K562 (cell line): ENCODE data around the gene COPE. TPM values are rescaled to one million over a fixed set of nuclear protein-coding genes. Genes with fewer than 3 reads are reported as not detected.

ENCODE experiments used
- ATAC-seq: fragments of 200-7000 bp; cut with Tn5 transposase; 3 replicates; pipeline ENCODE4 v1.9.1; 2020; ENCODE audit warnings: moderate library complexity
- BruUV-seq: library from RNA; stranded (reverse); fragments of 400-500 nt; replicated peaks from 2 replicates; lab custom pipeline; 2021; lab: Mats Ljungman, UMichigan
- CTCF ChIA-PET: fragments of 300-600 bp; formaldehyde crosslinking; extraction: SDS; loops from one replicate; lab custom pipeline; 2021; ENCODE audit warnings: low intra/inter-chr PET ratio; lab: Yijun Ruan, JAX
- POLR2A ChIA-PET: fragments of 300-600, 350-650 bp; sonication (Branson Sonifier 250); formaldehyde crosslinking; extraction: SDS; loops from one replicate; lab custom pipeline; 2021; ENCODE audit warnings: antibody characterized with exemption, inconsistent platforms; lab: Yijun Ruan, JAX
- DNase-seq, 4 experiments: peaks; one replicate each; pipeline versions ENCODE4 v3.0.0 to v3.0.0-alpha.2; 2011 to 2018; ENCODE audit warnings: low spot score in 3 of 4, mixed read lengths in 3 of 4; ENCODE audit errors: extremely low read depth in 1 of 4
- FAIRE-seq: peaks from 2 replicates; lab custom pipeline; 2011; peaks lifted over from hg19 to GRCh38; lab: Jason Lieb, UNC
- H2AFZ ChIP-seq: 2 replicates; pipeline ENCODE4 v1.6.0; 2011; ENCODE audit warnings: low read depth, low read length, control low read depth, inconsistent platforms
- H3K27ac ChIP-seq: fragments of 200-600 bp; 3 replicates; pipeline ENCODE4 v1.8.0; 2011; ENCODE audit warnings: low read depth, mild to moderate bottlenecking, control low read depth, inconsistent platforms, low read length, moderate library complexity, mixed read lengths; ENCODE audit errors: extremely low read depth
- H3K27me3 ChIP-seq, 2 experiments: fragments of 300-600 bp in 1 of 2; 2 replicates in 1 of 2; 3 replicates in 1 of 2; pipeline versions ENCODE4 v1.6.0 to v1.8.0; 2011; ENCODE audit warnings: inconsistent platforms in 2 of 2, low read length in 2 of 2, mild to moderate bottlenecking in 1 of 2, mixed read lengths in 1 of 2, moderate library complexity in 1 of 2; ENCODE audit not compliant: control insufficient read depth in 2 of 2, insufficient read depth in 2 of 2
- H3K36me3 ChIP-seq: fragments of 300-600 bp; 3 replicates; pipeline ENCODE4 v1.8.0; 2011; ENCODE audit warnings: mild to moderate bottlenecking, low read length, inconsistent platforms; ENCODE audit not compliant: control insufficient read depth, insufficient read depth
- H3K4me1 ChIP-seq, 2 experiments: fragments of 200-600 bp in 1 of 2; replicated peaks in 1 of 2; 2 replicates in 1 of 2; 3 replicates in 1 of 2; pipeline versions ENCODE4 v1.5.1 to v1.8.0; 2011; ENCODE audit warnings: inconsistent platforms in 2 of 2, low read length in 2 of 2, mild to moderate bottlenecking in 1 of 2, mixed read lengths in 1 of 2, moderate library complexity in 1 of 2; ENCODE audit not compliant: control insufficient read depth in 2 of 2, insufficient read depth in 2 of 2
- H3K4me2 ChIP-seq: 2 replicates; pipeline ENCODE4 v1.6.1; 2011; ENCODE audit warnings: low read length, control low read depth, inconsistent platforms, mixed read lengths; ENCODE audit not compliant: insufficient read depth
- H3K4me3 ChIP-seq: fragments of 200-600 bp; sonication (generic), shearing (Covaris generic); 2 replicates; pipeline ENCODE4 v1.5.1; 2016; ENCODE audit warnings: control low read depth, inconsistent platforms
- H3K79me2 ChIP-seq: fragments of 200-600 bp; 3 replicates; pipeline ENCODE4 v1.8.0; 2011; ENCODE audit warnings: low read length, inconsistent platforms; ENCODE audit not compliant: control insufficient read depth, insufficient read depth
- H3K9ac ChIP-seq, 2 experiments: 2 replicates each; pipeline versions ENCODE4 v1.6.0 to v1.6.1; 2011; ENCODE audit warnings: low read depth in 2 of 2, low read length in 2 of 2, control low read depth in 1 of 2, inconsistent platforms in 1 of 2, mild to moderate bottlenecking in 1 of 2, mixed read lengths in 1 of 2; ENCODE audit not compliant: insufficient read depth in 1 of 2
- H3K9me1 ChIP-seq: one replicate; pipeline ENCODE4 v1.6.0; 2011; ENCODE audit warnings: inconsistent platforms, mild to moderate bottlenecking, low read length, moderate library complexity; ENCODE audit not compliant: control insufficient read depth, insufficient read depth
- H3K9me3 ChIP-seq: replicated peaks from 2 replicates; pipeline ENCODE4 v1.5.1; 2011; ENCODE audit warnings: low read depth, low read length, inconsistent platforms; ENCODE audit not compliant: control insufficient read depth, insufficient read depth
- H4K20me1 ChIP-seq: replicated peaks from 2 replicates; pipeline ENCODE4 v1.6.1; 2011; ENCODE audit warnings: low read length, inconsistent platforms, mixed read lengths; ENCODE audit not compliant: control insufficient read depth, insufficient read depth
- E2F6 ChIP-seq, 2 experiments: IDR thresholded peaks; 2 replicates each; pipeline ENCODE4 v1.6.1; 2011; ENCODE audit warnings: borderline replicate concordance in 1 of 2, control low read depth in 1 of 2, low read depth in 1 of 2, low read length in 1 of 2, mild to moderate bottlenecking in 1 of 2, mixed read lengths in 1 of 2, moderate library complexity in 1 of 2; ENCODE audit not compliant: insufficient read depth in 1 of 2, insufficient read length in 1 of 2, poor library complexity in 1 of 2, severe bottlenecking in 1 of 2; ENCODE audit errors: extremely low read depth in 1 of 2
- POLR2A ChIP-seq: fragments of 450-650 bp; conservative IDR thresholded peaks from 2 replicates; pipeline ENCODE4 v1.6.1; 2016
- POLR2G ChIP-seq: fragments of 200-400 bp; formaldehyde crosslinking; IDR thresholded peaks from 2 replicates; pipeline ENCODE4 v1.6.1; 2017; ENCODE audit warnings: low read depth, mild to moderate bottlenecking, antibody characterized with exemption, low read length, moderate library complexity
- WGBS: fragments of 100-300 bp; shearing (Covaris generic); methylation state at CpG from one replicate; pipeline ENCODE4 v1.1.6; 2016; ENCODE audit warnings: low coverage, mixed read lengths; ENCODE audit not compliant: insufficient coverage; ENCODE audit errors: missing lambda C conversion rate; 5-methylcytosine and 5-hydroxymethylcytosine counted together
- in situ Hi-C: fragments of 300-500 bp; cut with MboI; formaldehyde crosslinking; loops from 4 replicates; pipeline ENCODE4 v1.15.0; 2018; ENCODE audit warnings: inconsistent platforms, mixed read lengths
- intact Hi-C: fragments of 100-400 bp; cut with micrococcal nuclease; formaldehyde crosslinking; loops from 2 replicates; pipeline ENCODE4 v1.14.2; 2022
- polyA plus RNA-seq, 8 experiments: library from polyadenylated mRNA; depleted of rRNA in 4 of 8; stranded (reverse) in 5 of 8; unstranded in 3 of 8; fragments of >200 nt; fragmentation: Nextera tagmentation in 2 of 8; fragmentation: Illumina TruSeq in 1 of 8; extraction: Ambion mirVana in 2 of 8; extraction: Trizol in 1 of 8; gene quantifications; 2 replicates each; pipeline versions ENCODE4 v1.2.1 to v1.2.3, GENCODE V29; 2011 to 2014; ENCODE audit warnings: inconsistent platforms in 1 of 8, missing spikeins in 1 of 8
- total RNA-seq, 7 experiments: library from RNA; depleted of rRNA in 6 of 7; stranded (reverse); fragments of >200 nt in 6 of 7; fragmentation: Illumina TruSeq in 2 of 7; extraction: Trizol in 2 of 7; gene quantifications; 2 replicates each; pipeline versions ENCODE4 v1.2.1 to v1.2.3, GENCODE V29; 2011 to 2021; ENCODE audit warnings: low replicate concordance in 1 of 7
- TF ChIP-seq, protein P1 (sequence below): fragments of 250-450 bp; sonication (Bioruptor Pico); IDR thresholded peaks from 2 replicates; pipeline ENCODE4 v1.4.0; 2020; ENCODE audit warnings: mild to moderate bottlenecking, moderate library complexity

The COPE gene
- total and polyA plus RNA-seq, 9 of the 15 experiments (the other 6 are each of a cell fraction or from before 2014, with no cell fraction given) = 5.8 to 273 (median 147) TPM

GRCh38 chr19:18869781-18870530 lies 49.2 kb downstream of the COPE start:
- ChIA-PET POLR2A (no interaction called here), CTCF (no interaction called here)
- H2AFZ ChIP-seq = no peak overlapping the region
- peaks cover 3% of the 10 kb centered on the region for H3K9me1 ChIP-seq
- H3K4me1 ChIP-seq = peaks cover 8 to 55% of the 10 kb centered on the region in 2 experiments
- no TSS peak for BruUV-seq
- H3K27me3 ChIP-seq = no peaks in the 10 kb centered on the region
- H3K79me2 ChIP-seq = no peaks in the 10 kb centered on the region
- no peak for ATAC-seq
- intact Hi-C loops = loop anchor here (5.0 kb wide), 1 partner anchor 98 kb away; no protein-coding TSS in a partner anchor
- FAIRE-seq = no peak
- peaks cover 35% of the 10 kb centered on the region; the same call in 2 of the 3 replicates for H3K36me3 ChIP-seq
- no peaks in the 10 kb centered on the region for H3K9me3 ChIP-seq
- in situ Hi-C loops = no loop called here
- 0 out of 2 replicates have a peak, but pooled peaks cover 6% of the 10 kb centered on the region for H4K20me1 ChIP-seq
- no peak for DNase-seq
- no peak overlapping the region for H3K9ac ChIP-seq
- no peak overlapping the region for H3K4me3 ChIP-seq
- no peak overlapping the region for H3K4me2 ChIP-seq
- H3K27ac ChIP-seq = no peak overlapping the region
- TF ChIP-seq POLR2G = peak; percentile 66; the same call in 1 of the 2 replicates
- 0 out of 2 replicates have a peak, but pooled peaks have one; percentile 35 for TF ChIP-seq POLR2A
- TF ChIP-seq, protein P1, sequence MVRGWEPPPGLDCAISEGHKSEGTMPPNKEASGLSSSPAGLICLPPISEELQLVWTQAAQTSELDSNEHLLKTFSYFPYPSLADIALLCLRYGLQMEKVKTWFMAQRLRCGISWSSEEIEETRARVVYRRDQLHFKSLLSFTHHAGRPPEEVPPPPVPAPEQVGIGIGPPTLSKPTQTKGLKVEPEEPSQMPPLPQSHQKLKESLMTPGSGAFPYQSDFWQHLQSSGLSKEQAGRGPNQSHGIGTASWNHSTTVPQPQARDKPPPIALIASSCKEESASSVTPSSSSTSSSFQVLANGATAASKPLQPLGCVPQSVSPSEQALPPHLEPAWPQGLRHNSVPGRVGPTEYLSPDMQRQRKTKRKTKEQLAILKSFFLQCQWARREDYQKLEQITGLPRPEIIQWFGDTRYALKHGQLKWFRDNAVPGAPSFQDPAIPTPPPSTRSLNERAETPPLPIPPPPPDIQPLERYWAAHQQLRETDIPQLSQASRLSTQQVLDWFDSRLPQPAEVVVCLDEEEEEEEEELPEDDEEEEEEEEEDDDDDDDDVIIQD = no peak
- TF ChIP-seq E2F6 (IDR thresholded peaks at IDR 0.05; ENCODE audit: borderline replicate concordance in 1 of 2, extremely low read depth in 1 of 2, insufficient read depth in 1 of 2, insufficient read length in 1 of 2, low read depth in 1 of 2, low read length in 1 of 2, poor library complexity in 1 of 2, severe bottlenecking in 1 of 2) = peak in 1 of 2 experiments; percentile 2
- WGBS = 93% methylated on average over 17 of the region's 62 CpGs
